GM12878 (cell line): ENCODE measurements around the gene CRTC3. TPM values are rescaled to one million over a fixed set of nuclear protein-coding genes. Genes with fewer than 3 reads are reported as not detected.
A peak's percentile ranks its signal among the peaks of the same experiment; 100 is the strongest.

ENCODE experiments used
- ATF7 ChIP-seq: fragments of 450-650 bp; IDR thresholded peaks from 2 replicates; pipeline ENCODE4 v1.6.1; 2016; ENCODE audit warnings: low read depth, mild to moderate bottlenecking
- CEBPB ChIP-seq, 2 experiments: fragments of 150-350 bp in 1 of 2; IDR thresholded peaks; 2 replicates each; pipeline ENCODE4 v1.6.1; 2012 to 2014; ENCODE audit warnings: low read depth in 2 of 2, low read length in 2 of 2, borderline replicate concordance in 1 of 2, inconsistent platforms in 1 of 2
- CHD4 ChIP-seq: fragments of 200-600 bp; sonication (generic); IDR thresholded peaks from 2 replicates; pipeline ENCODE4 v1.6.1; 2016; ENCODE audit warnings: mild to moderate bottlenecking
- CREM ChIP-seq: IDR thresholded peaks from 2 replicates; pipeline ENCODE4 v1.6.1; 2014; ENCODE audit warnings: antibody characterized with exemption, low read depth
- DPF2 ChIP-seq: fragments of 450-650 bp; IDR thresholded peaks from 2 replicates; pipeline ENCODE4 v1.6.1; 2017; ENCODE audit warnings: mild to moderate bottlenecking
- ESRRA ChIP-seq: IDR thresholded peaks from 2 replicates; pipeline ENCODE4 v1.6.1; 2012; ENCODE audit warnings: mild to moderate bottlenecking, low read length, improper control_type of control experiment
- KAT2A ChIP-seq: conservative IDR thresholded peaks from 2 replicates; pipeline ENCODE4 v1.6.1; 2011; ENCODE audit warnings: low read depth, low read length; ENCODE audit not compliant: control insufficient read depth
- MEF2A ChIP-seq: IDR thresholded peaks from 2 replicates; pipeline ENCODE4 v1.6.1; 2011; ENCODE audit warnings: low read depth, mild to moderate bottlenecking, low read length, moderate library complexity; ENCODE audit not compliant: insufficient read depth
- MTA3 ChIP-seq: IDR thresholded peaks from 2 replicates; pipeline ENCODE4 v1.6.1; 2012; ENCODE audit warnings: low read length, inconsistent platforms, borderline replicate concordance
- NFIC ChIP-seq: IDR thresholded peaks from 2 replicates; pipeline ENCODE4 v1.6.1; 2012; ENCODE audit warnings: low read depth, mild to moderate bottlenecking, inconsistent platforms, low read length, moderate library complexity
- NFXL1 ChIP-seq: fragments of 450-650 bp; IDR thresholded peaks from 2 replicates; pipeline ENCODE4 v1.6.1; 2017; ENCODE audit warnings: antibody characterized with exemption, mild to moderate bottlenecking, borderline replicate concordance
- SP1 ChIP-seq: IDR thresholded peaks from one replicate; pipeline ENCODE4 v1.6.1; 2011; ENCODE audit warnings: low read depth, low read length
- WRNIP1 ChIP-seq: IDR thresholded peaks from 2 replicates; pipeline ENCODE4 v1.6.1; 2011; ENCODE audit warnings: low read depth, low read length, improper control_type of control experiment, borderline replicate concordance
- YBX1 ChIP-seq: fragments of 450-650 bp; IDR thresholded peaks from 2 replicates; pipeline ENCODE4 v1.6.1; 2016; ENCODE audit warnings: antibody characterized with exemption
- ZNF274 ChIP-seq: IDR thresholded peaks from one replicate; pipeline ENCODE4 v1.8.0; 2011; ENCODE audit not compliant: insufficient read length, insufficient read depth
- ZSCAN29 ChIP-seq: fragments of 450-650 bp; IDR thresholded peaks from 2 replicates; pipeline ENCODE4 v1.6.1; 2017; ENCODE audit warnings: mild to moderate bottlenecking, moderate library complexity
- polyA plus RNA-seq, 11 experiments: library from polyadenylated mRNA; depleted of rRNA in 4 of 11; unstranded in 6 of 11; stranded (reverse) in 5 of 11; fragments of >200 nt; fragmentation: Nextera tagmentation in 4 of 11; fragmentation: Illumina TruSeq in 1 of 11; extraction: Ambion mirVana in 4 of 11; extraction: Trizol in 1 of 11; gene quantifications; 1 replicate in 1 of 11; 2 replicates in 10 of 11; pipeline versions ENCODE4 v1.2.1 to v1.2.3, GENCODE V29; 2011 to 2016; ENCODE audit warnings: inconsistent platforms in 2 of 11, missing spikeins in 2 of 11, low read depth in 1 of 11
- total RNA-seq, 4 experiments: library from RNA; depleted of rRNA in 3 of 4; stranded (reverse); fragments of >200 nt in 3 of 4; fragmentation: Illumina TruSeq in 1 of 4; extraction: Trizol in 1 of 4; gene quantifications; 2 replicates each; pipeline versions ENCODE4 v1.2.1 to v1.2.3, GENCODE V29; 2013 to 2021
- TF ChIP-seq, protein P1 (sequence below): IDR thresholded peaks from 2 replicates; pipeline ENCODE4 v1.6.1; 2011; ENCODE audit warnings: mild to moderate bottlenecking, low read depth, low read length, moderate library complexity; ENCODE audit not compliant: insufficient replicate concordance
- TF ChIP-seq, protein P2 (sequence below): fragments of 450-650 bp; IDR thresholded peaks from 2 replicates; pipeline ENCODE4 v1.6.1; 2016; ENCODE audit warnings: mild to moderate bottlenecking, moderate library complexity, borderline replicate concordance
- TF ChIP-seq, protein P3 (sequence below): fragments of 450-650 bp; IDR thresholded peaks from 2 replicates; pipeline ENCODE4 v1.6.1; 2017; ENCODE audit warnings: mild to moderate bottlenecking, low read depth, inconsistent platforms; ENCODE audit not compliant: poor library complexity, severe bottlenecking
- TF ChIP-seq, protein P4 (sequence below): fragments of 450-650 bp; IDR thresholded peaks from 2 replicates; pipeline ENCODE4 v1.6.1; 2017; ENCODE audit warnings: borderline replicate concordance

The CRTC3 gene
- total and polyA plus RNA-seq, 10 of the 15 experiments (the other 5 are each of a cell fraction or from before 2014, with no cell fraction given): 3.5 to 36.9 (median 18.9) TPM

DNA sequence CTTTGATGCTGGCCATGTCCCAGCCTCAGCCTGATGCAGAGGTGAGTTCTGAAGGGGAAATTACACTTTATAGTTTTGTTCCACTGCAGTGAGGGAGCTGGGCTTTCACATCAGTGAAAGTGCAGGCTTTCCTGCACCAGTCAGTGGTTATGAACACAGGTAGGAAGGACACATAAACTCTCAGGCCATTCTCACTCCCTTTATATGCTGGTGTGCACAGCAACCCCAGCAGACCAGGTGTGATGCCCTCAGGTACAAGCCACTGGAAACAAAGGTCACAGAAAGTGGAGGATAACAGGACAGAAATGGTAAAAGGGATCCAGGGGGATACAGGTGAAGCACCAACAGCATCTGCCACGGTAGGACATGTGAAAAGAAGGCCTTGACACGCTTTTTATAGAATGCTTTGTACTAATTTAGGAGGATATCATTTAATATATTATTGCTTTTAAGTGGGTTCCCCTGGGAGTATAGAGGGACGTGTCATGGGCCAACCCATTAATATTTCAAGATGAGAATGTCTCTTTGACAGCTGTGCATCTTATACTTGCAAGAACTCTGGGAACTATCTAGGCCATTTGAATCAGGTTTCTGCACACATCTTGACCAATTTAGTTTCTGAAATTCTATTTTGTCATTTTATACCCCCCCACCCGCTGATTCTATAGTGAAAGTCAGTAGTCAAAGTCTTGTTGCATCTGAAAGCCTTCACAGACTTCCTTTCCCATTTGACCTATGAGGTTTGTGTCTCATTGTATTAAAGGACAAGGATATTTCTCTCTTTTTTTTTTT lies 162.5 kb downstream of the CRTC3 start (continued):
- TF ChIP-seq DPF2 (no peak), NFXL1 (no peak), MEF2A (peak; percentile 58), SP1 (no peak), CREM (no peak; the same call in 1 of the 2 replicates), YBX1 (no peak), ATF7 (peak; percentile 58; the same call in 1 of the 2 replicates), NFIC (peak; percentile 83; the same call in 1 of the 2 replicates), KAT2A (no peak), CEBPB (IDR thresholded peaks at IDR 0.05; ENCODE audit: borderline replicate concordance in 1 of 2, low read depth in 2 of 2, low read length in 2 of 2) (no peak), WRNIP1 (no peak), ZNF274 (no peak), MTA3 (peak; percentile 90; the same call in 1 of the 2 replicates), CHD4 (no peak), ZSCAN29 (no peak), ESRRA (no peak)
- TF ChIP-seq, protein P1, sequence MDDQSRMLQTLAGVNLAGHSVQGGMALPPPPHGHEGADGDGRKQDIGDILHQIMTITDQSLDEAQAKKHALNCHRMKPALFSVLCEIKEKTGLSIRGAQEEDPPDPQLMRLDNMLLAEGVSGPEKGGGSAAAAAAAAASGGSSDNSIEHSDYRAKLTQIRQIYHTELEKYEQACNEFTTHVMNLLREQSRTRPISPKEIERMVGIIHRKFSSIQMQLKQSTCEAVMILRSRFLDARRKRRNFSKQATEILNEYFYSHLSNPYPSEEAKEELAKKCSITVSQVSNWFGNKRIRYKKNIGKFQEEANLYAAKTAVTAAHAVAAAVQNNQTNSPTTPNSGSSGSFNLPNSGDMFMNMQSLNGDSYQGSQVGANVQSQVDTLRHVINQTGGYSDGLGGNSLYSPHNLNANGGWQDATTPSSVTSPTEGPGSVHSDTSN: no peak
- TF ChIP-seq, protein P2, sequence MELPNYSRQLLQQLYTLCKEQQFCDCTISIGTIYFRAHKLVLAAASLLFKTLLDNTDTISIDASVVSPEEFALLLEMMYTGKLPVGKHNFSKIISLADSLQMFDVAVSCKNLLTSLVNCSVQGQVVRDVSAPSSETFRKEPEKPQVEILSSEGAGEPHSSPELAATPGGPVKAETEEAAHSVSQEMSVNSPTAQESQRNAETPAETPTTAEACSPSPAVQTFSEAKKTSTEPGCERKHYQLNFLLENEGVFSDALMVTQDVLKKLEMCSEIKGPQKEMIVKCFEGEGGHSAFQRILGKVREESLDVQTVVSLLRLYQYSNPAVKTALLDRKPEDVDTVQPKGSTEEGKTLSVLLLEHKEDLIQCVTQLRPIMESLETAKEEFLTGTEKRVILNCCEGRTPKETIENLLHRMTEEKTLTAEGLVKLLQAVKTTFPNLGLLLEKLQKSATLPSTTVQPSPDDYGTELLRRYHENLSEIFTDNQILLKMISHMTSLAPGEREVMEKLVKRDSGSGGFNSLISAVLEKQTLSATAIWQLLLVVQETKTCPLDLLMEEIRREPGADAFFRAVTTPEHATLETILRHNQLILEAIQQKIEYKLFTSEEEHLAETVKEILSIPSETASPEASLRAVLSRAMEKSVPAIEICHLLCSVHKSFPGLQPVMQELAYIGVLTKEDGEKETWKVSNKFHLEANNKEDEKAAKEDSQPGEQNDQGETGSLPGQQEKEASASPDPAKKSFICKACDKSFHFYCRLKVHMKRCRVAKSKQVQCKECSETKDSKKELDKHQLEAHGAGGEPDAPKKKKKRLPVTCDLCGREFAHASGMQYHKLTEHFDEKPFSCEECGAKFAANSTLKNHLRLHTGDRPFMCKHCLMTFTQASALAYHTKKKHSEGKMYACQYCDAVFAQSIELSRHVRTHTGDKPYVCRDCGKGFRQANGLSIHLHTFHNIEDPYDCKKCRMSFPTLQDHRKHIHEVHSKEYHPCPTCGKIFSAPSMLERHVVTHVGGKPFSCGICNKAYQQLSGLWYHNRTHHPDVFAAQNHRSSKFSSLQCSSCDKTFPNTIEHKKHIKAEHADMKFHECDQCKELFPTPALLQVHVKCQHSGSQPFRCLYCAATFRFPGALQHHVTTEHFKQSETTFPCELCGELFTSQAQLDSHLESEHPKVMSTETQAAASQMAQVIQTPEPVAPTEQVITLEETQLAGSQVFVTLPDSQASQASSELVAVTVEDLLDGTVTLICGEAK: no peak
- TF ChIP-seq, protein P3, sequence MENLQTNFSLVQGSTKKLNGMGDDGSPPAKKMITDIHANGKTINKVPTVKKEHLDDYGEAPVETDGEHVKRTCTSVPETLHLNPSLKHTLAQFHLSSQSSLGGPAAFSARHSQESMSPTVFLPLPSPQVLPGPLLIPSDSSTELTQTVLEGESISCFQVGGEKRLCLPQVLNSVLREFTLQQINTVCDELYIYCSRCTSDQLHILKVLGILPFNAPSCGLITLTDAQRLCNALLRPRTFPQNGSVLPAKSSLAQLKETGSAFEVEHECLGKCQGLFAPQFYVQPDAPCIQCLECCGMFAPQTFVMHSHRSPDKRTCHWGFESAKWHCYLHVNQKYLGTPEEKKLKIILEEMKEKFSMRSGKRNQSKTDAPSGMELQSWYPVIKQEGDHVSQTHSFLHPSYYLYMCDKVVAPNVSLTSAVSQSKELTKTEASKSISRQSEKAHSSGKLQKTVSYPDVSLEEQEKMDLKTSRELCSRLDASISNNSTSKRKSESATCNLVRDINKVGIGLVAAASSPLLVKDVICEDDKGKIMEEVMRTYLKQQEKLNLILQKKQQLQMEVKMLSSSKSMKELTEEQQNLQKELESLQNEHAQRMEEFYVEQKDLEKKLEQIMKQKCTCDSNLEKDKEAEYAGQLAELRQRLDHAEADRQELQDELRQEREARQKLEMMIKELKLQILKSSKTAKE: no peak
- TF ChIP-seq, protein P4, sequence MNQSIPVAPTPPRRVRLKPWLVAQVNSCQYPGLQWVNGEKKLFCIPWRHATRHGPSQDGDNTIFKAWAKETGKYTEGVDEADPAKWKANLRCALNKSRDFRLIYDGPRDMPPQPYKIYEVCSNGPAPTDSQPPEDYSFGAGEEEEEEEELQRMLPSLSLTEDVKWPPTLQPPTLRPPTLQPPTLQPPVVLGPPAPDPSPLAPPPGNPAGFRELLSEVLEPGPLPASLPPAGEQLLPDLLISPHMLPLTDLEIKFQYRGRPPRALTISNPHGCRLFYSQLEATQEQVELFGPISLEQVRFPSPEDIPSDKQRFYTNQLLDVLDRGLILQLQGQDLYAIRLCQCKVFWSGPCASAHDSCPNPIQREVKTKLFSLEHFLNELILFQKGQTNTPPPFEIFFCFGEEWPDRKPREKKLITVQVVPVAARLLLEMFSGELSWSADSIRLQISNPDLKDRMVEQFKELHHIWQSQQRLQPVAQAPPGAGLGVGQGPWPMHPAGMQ: no peak
